Activated naive CD8-positive, alpha-beta T cell (primary cell): ENCODE data around the gene JUND.

Source experiments
- H3K27ac Mint-ChIP-seq: one replicate; pipeline ENCODE4 v1.8.0; 2021; ENCODE audit warnings: mixed read lengths
- H3K27me3 Mint-ChIP-seq: one replicate; pipeline ENCODE4 v1.8.0; 2021; ENCODE audit warnings: mixed read lengths
- H3K36me3 Mint-ChIP-seq: one replicate; pipeline ENCODE4 v1.8.0; 2021; ENCODE audit warnings: mixed read lengths
- H3K4me1 Mint-ChIP-seq: one replicate; pipeline ENCODE4 v1.8.0; 2021; ENCODE audit warnings: low read depth, mixed read lengths
- H3K4me3 Mint-ChIP-seq: one replicate; pipeline ENCODE4 v1.8.0; 2021; ENCODE audit warnings: mild to moderate bottlenecking, mixed read lengths
- H3K9me3 Mint-ChIP-seq: one replicate; pipeline ENCODE4 v1.8.0; 2021; ENCODE audit warnings: low read depth, mixed read lengths

JUND gene

DNA sequence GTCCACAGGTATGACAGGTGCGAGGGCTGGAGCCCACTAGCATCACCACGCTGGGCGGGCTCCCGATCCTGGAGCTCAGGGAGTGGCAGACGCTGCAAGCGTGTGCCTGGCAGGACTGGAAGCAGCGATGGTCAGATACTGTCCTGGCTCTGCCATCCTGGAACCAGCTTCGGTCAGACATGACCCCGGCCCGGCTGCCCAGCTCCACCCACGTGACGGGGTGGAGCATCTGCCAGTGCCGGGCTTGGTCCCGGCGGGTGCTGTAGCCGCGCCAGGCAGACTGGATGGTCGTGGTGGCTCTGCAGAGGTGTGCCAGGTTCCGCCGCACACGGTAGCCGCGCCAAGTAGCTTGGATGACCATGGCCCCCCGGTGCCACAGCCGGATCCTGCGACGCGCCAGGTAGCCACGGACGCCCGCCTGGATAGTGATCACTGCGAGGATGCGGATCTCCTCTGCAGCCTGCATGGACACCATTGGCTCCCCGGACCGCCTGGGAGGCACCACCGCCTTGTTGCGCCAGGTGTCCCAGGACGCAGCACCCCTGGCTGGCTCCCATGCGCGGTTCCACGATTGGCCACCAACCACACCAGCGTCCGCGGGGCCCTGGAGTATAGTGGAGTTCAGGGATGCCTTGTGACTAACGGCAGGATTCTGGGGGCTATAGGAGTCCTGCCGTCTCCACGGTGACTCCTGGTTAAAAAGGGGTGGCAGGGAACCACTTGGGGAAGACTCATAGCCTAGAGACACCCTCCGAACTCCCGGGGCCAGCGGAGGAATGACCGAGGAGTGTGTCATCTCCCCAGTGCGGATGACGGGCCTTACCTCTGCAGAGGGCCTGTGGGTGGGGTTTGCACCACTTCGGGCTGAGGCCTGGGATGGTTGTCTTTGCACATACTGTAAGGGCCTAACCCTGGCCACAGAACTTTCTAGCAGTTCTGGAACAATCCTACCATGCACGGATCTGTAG, 23.6 kb downstream of the JUND start:
- Mint-ChIP-seq H3K27ac (no peak overlapping the region), H3K27me3 (peaks cover 6% of the 10 kb centered on the region), H3K36me3 (no peaks in the 10 kb centered on the region), H3K4me1 (peaks cover 2% of the 10 kb centered on the region), H3K9me3 (no peaks in the 10 kb centered on the region), H3K4me3 (no peak overlapping the region)

- Mint-ChIP-seq H3K4me1 (peaks cover 5% of the 10 kb centered on the region), H3K4me3 (no peak overlapping the region), H3K9me3 (no peaks in the 10 kb centered on the region), H3K27ac (no peak overlapping the region), H3K36me3 (no peaks in the 10 kb centered on the region), H3K27me3 (peaks cover 10% of the 10 kb centered on the region)
Measured at GRCh38 chr19:18254546-18255503, 26.6 kb downstream of the JUND start.

- Mint-ChIP-seq H3K4me3 (no peak overlapping the region), H3K36me3 (no peaks in the 10 kb centered on the region), H3K27ac (no peak overlapping the region), H3K9me3 (no peaks in the 10 kb centered on the region), H3K4me1 (peaks cover 5% of the 10 kb centered on the region), H3K27me3 (peaks cover 10% of the 10 kb centered on the region)
Measured at GRCh38 chr19:18253716-18254115, 27.7 kb downstream of the JUND start.

DNA sequence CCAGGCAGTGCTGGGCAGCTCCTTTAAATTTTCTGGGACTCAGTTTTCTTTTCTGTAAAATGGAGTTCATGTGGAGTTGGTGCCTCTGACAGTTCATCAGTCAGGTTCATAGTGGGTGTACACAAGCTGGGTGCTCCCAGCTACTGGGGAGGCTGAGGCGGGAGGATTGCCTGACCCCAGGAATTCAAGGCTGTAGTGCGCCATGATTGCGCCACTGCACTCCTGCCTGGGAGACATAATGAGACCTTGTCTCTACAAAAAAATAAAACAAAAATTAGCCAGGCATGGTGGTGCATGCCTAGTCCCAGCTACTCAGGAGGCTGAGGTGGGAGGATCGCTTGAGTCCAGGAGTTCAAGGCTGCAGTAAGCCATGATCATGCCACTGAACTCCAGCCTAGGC, 28.3 kb downstream of the JUND start:
- H3K36me3 Mint-ChIP-seq: no peaks in the 10 kb centered on the region
- no peak overlapping the region for H3K4me3 Mint-ChIP-seq
- H3K4me1 Mint-ChIP-seq: peaks cover 5% of the 10 kb centered on the region
- no peaks in the 10 kb centered on the region for H3K9me3 Mint-ChIP-seq
- H3K27ac Mint-ChIP-seq: no peak overlapping the region
- H3K27me3 Mint-ChIP-seq: peaks cover 10% of the 10 kb centered on the region

GRCh38 chr19:18252370-18252717, 29.1 kb downstream of the JUND start:
- Mint-ChIP-seq H3K27me3 (peaks cover 10% of the 10 kb centered on the region), H3K4me1 (peaks cover 5% of the 10 kb centered on the region), H3K27ac (no peak overlapping the region), H3K36me3 (no peaks in the 10 kb centered on the region), H3K9me3 (no peaks in the 10 kb centered on the region), H3K4me3 (no peak overlapping the region)

DNA sequence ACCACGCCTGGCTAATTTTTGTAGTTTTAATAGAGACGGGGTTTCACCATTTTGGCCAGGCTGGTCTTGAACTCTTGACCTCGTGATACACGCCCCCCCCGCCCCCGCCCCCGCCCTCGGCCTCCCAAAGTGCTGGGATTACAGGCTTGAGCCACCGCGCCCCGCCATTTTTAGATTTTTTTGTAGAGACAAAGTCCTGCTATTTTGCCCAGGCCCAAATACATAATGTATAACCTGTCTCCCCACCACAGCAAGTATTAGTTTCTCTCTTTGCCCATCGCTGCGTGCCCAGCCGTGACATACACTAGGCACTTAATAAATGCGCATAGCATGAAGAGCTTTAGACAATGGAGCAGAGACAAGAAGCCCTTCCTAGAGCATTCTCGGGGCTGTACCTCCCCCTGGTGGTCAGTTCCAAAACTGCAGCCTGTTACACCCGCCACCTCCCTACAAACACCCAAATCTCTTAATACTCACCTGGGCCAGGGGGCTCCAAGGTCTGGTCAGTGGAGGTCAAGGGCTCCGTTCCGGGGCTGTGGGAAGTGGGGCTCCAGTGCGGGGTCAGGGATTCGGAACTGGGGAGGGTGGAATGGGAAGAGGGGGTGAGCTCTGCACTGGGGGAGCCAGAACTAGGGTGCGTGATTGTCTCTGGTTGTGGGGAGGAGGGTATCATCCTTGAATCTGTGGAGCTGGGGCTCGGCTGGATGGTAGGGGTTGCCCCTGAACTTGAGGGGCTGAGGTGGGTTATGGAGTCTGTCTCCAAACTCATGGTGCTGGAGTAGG, 29.6 kb downstream of the JUND start:
- Mint-ChIP-seq H3K27me3 (peaks cover 10% of the 10 kb centered on the region), H3K9me3 (no peaks in the 10 kb centered on the region), H3K36me3 (no peaks in the 10 kb centered on the region), H3K4me1 (peaks cover 5% of the 10 kb centered on the region), H3K27ac (no peak overlapping the region), H3K4me3 (no peak overlapping the region)

GRCh38 chr19:18249834-18250233, 31.6 kb downstream of the JUND start:
- Mint-ChIP-seq H3K27ac (no peak overlapping the region), H3K9me3 (no peaks in the 10 kb centered on the region), H3K4me1 (peaks cover 3% of the 10 kb centered on the region), H3K36me3 (no peaks in the 10 kb centered on the region), H3K4me3 (no peak overlapping the region), H3K27me3 (peaks cover 10% of the 10 kb centered on the region)

DNA sequence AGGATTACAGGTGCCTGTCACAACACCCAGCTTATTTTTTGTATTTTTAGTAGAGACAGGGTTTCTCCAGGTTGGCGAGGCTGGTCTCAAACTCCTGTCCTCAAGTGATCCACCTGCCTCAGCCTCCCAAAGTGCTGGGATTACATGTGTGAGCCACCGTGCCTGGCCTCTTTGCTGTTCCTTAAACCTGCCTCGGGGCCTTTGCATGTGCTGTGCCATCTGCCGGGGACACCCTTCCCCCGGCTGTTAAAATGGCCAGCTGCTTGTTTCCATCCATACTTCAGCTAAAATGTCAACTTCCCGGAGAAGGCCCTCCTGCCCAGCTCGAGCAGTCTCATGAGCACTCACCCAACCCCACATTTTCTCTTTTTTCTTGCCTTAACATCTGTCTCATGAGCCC, 36.1 kb downstream of the JUND start:
- Mint-ChIP-seq H3K4me3 (no peak overlapping the region), H3K27me3 (no peaks in the 10 kb centered on the region), H3K4me1 (no peaks in the 10 kb centered on the region), H3K27ac (no peak overlapping the region), H3K9me3 (no peaks in the 10 kb centered on the region), H3K36me3 (no peaks in the 10 kb centered on the region)

GRCh38 chr19:18239303-18239702, 42.1 kb downstream of the JUND start:
- H3K4me3 Mint-ChIP-seq: no peak overlapping the region
- no peaks in the 10 kb centered on the region for H3K9me3 Mint-ChIP-seq
- no peaks in the 10 kb centered on the region for H3K36me3 Mint-ChIP-seq
- peaks cover 9% of the 10 kb centered on the region for H3K27me3 Mint-ChIP-seq
- no peak overlapping the region for H3K27ac Mint-ChIP-seq
- H3K4me1 Mint-ChIP-seq: no peaks in the 10 kb centered on the region

DNA sequence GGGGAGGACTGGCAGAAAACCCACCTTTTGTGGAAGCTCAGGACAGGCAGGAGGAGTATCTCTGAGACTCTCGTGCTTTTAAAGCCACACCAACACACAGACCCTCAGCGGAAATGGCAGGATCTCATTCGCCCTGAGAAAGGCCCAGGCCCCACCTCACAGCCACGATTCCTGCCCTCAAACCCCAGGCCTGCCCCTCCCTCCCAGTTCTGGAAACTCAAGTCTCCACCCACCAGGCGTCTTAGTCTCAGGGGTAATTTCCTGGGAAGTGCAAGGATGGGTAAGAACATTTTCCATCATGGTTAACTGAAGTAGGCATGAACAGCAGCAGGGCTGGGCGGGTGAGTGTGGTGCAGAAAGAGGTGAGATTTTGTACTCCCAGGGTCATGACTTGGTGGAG, 47.2 kb downstream of the JUND start:
- no peak overlapping the region for H3K27ac Mint-ChIP-seq
- no peaks in the 10 kb centered on the region for H3K9me3 Mint-ChIP-seq
- H3K27me3 Mint-ChIP-seq: peaks cover 32% of the 10 kb centered on the region
- peaks cover 2% of the 10 kb centered on the region for H3K4me1 Mint-ChIP-seq
- no peak overlapping the region for H3K4me3 Mint-ChIP-seq
- peaks cover 2% of the 10 kb centered on the region for H3K36me3 Mint-ChIP-seq

- no peak overlapping the region for H3K4me3 Mint-ChIP-seq
- H3K27me3 Mint-ChIP-seq: peaks cover 30% of the 10 kb centered on the region
- H3K36me3 Mint-ChIP-seq: peaks cover 2% of the 10 kb centered on the region
- H3K9me3 Mint-ChIP-seq: no peaks in the 10 kb centered on the region
- H3K4me1 Mint-ChIP-seq: peaks cover 2% of the 10 kb centered on the region
- H3K27ac Mint-ChIP-seq: no peak overlapping the region
Measured at GRCh38 chr19:18233224-18233825, 48.1 kb downstream of the JUND start.

DNA sequence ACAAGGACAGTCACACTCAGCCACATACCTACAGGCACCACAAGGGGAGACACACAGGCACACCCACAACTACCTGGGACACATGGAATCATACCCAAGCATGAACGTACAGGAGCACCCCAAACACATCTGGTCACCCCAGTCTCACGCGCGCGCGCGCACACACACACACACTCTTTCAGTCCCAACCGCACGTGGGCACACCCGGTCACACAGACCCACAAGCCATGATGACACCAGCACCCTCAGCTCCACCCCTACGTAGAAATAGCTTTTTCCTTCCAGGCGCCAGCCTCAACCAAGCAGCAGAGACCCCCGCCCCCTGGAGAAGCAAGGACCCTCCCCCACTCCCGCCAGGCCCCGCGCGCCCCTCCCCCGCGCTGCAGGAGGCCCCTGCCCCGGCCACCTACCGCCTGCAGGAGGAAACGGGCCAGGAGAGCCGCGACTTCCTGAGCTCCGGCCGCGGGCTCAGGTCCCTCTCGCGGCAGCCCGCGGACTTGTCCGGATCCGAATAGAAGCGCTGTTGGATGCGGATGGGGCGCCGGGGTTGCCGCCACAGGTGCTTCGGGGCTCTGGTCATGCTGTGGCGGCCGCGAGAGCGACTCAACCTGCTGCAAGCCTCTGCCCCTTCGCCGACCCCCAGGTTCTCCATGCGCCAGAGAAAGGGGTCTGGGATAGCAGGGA, 48.7 kb downstream of the JUND start:
- Mint-ChIP-seq H3K4me3 (no peak overlapping the region), H3K27ac (no peak overlapping the region), H3K27me3 (peaks cover 35% of the 10 kb centered on the region), H3K4me1 (peaks cover 2% of the 10 kb centered on the region), H3K36me3 (peaks cover 2% of the 10 kb centered on the region), H3K9me3 (no peaks in the 10 kb centered on the region)

- H3K27me3 Mint-ChIP-seq: peaks cover 41% of the 10 kb centered on the region
- H3K36me3 Mint-ChIP-seq: peaks cover 2% of the 10 kb centered on the region
- H3K9me3 Mint-ChIP-seq: no peaks in the 10 kb centered on the region
- H3K27ac Mint-ChIP-seq: no peak overlapping the region
- peaks cover 5% of the 10 kb centered on the region for H3K4me1 Mint-ChIP-seq
- H3K4me3 Mint-ChIP-seq: no peak overlapping the region
Measured at GRCh38 chr19:18231775-18232174, 49.6 kb downstream of the JUND start.
